Subcutaneous adipose tissue (tissue), 4 donors: ENCODE data around the gene OSBPL3. TPM values are rescaled to one million over a fixed set of nuclear protein-coding genes. Genes with fewer than 3 reads are reported as not detected.

Experiments
- CTCF ChIP-seq: fragments of 450-650 bp; IDR thresholded peaks from one replicate; pipeline ENCODE4 v1.5.1; 2016; ENCODE audit warnings: low read depth, mild to moderate bottlenecking, control low read depth, antibody characterized with exemption, moderate library complexity
- total RNA-seq, 4 donors: library from RNA; depleted of rRNA; stranded (reverse); fragments of >200 nt; gene quantifications; one replicate each; pipeline ENCODE4 v1.1.0, GENCODE V29; 2016

Gene OSBPL3
- total RNA-seq, 4 donors from 2014 or later: 4.9 to 33.1 (median 9.4) TPM

- no peak for TF ChIP-seq CTCF
Observed at GRCh38 chr7:24951441-24951980, 28.5 kb downstream of the OSBPL3 start.

- no peak for TF ChIP-seq CTCF
Observed at GRCh38 chr7:24949884-24950283, 30.1 kb downstream of the OSBPL3 start.

GRCh38 chr7:24948739-24949138 is 31.2 kb downstream of the OSBPL3 start:
- TF ChIP-seq CTCF: no peak

GRCh38 chr7:24946467-24946866 is 33.5 kb downstream of the OSBPL3 start:
- TF ChIP-seq CTCF: no peak

- TF ChIP-seq CTCF: no peak
Observed at GRCh38 chr7:24945899-24946298, 34.1 kb downstream of the OSBPL3 start.

GRCh38 chr7:24943096-24943948 is 36.7 kb downstream of the OSBPL3 start:
- TF ChIP-seq CTCF: no peak

GRCh38 chr7:24942226-24942625 is 37.8 kb downstream of the OSBPL3 start:
- no peak for TF ChIP-seq CTCF
